HK-2 (cell line): ENCODE measurements around the gene DNAJC22.
A peak's percentile ranks its signal among the peaks of the same experiment; 100 is the strongest.

Experiments
- DNase-seq: peaks from one replicate; pipeline ENCODE4 v3.0.0-alpha.2; 2018; ENCODE audit not compliant: unreplicated experiment

Gene DNAJC22

GRCh38 chr12:49345051-49345824 lies 1.4 kb upstream of the DNAJC22 start:
- peak; percentile 82 for DNase-seq

GRCh38 chr12:49345825-49346658 lies 646 bp upstream of the DNAJC22 start:
- no peak for DNase-seq

- peak; percentile 96 for DNase-seq
Measured at GRCh38 chr12:49347311-49348193, 864 bp downstream of the DNAJC22 start.

GRCh38 chr12:49348781-49349180 lies 2.1 kb downstream of the DNAJC22 start:
- DNase-seq, result no peak

- DNase-seq, result no peak
Measured at GRCh38 chr12:49349266-49349665, 2.6 kb downstream of the DNAJC22 start.

- DNase-seq, result no peak
Measured at GRCh38 chr12:49352351-49352750, 5.7 kb downstream of the DNAJC22 start.

GRCh38 chr12:49355913-49356312 lies 9.2 kb downstream of the DNAJC22 start:
- no peak for DNase-seq

GRCh38 chr12:49357103-49357678 lies 10.5 kb downstream of the DNAJC22 start:
- no peak for DNase-seq

GRCh38 chr12:49358483-49359141 lies 11.9 kb downstream of the DNAJC22 start:
- DNase-seq, result peak; percentile 44

GRCh38 chr12:49359671-49360070 lies 13.0 kb downstream of the DNAJC22 start:
- no peak for DNase-seq

GRCh38 chr12:49362077-49362476 lies 15.4 kb downstream of the DNAJC22 start:
- no peak for DNase-seq

- DNase-seq, result no peak
Measured at GRCh38 chr12:49364989-49365388, 18.3 kb downstream of the DNAJC22 start.

- DNase-seq, result no peak
Measured at GRCh38 chr12:49365542-49365941, 18.9 kb downstream of the DNAJC22 start.

- no peak for DNase-seq
Measured at GRCh38 chr12:49366096-49366651, 19.5 kb downstream of the DNAJC22 start.

- DNase-seq, result peak; percentile 98
Measured at GRCh38 chr12:49366652-49367380, 20.1 kb downstream of the DNAJC22 start.

- DNase-seq, result no peak
Measured at GRCh38 chr12:49367381-49368239, 20.9 kb downstream of the DNAJC22 start, which contains the start of gene SPATS2. Gene SPATS2, plus strand, starts transcription at chr12:49367462. Its CDS starts 93,551 bp downstream, at chr12:49461013.

GRCh38 chr12:49368240-49368600 lies 21.5 kb downstream of the DNAJC22 start:
- no peak for DNase-seq

GRCh38 chr12:49369411-49370145 lies 22.9 kb downstream of the DNAJC22 start:
- no peak for DNase-seq
